ENCODE results near the gene PPEF1.
"Not testable (repeated sequence)": the region's sequence is repeated elsewhere in the genome, so short reads cannot be mapped to it uniquely, and the experiment has no call there.

PPEF1 gene

GRCh38 chrX:18793601-18794089 is 86.2 kb downstream of the PPEF1 start:
- DNase-seq (ENCODE audit: low spot score) = no peak

- no peak for DNase-seq (ENCODE audit: low spot score)
Measured at GRCh38 chrX:18797141-18797540, 89.7 kb downstream of the PPEF1 start.

- DNase-seq (ENCODE audit: low spot score) = no peak
Measured at GRCh38 chrX:18799911-18800310, 92.5 kb downstream of the PPEF1 start.

GRCh38 chrX:18809641-18810040 is 102.2 kb downstream of the PPEF1 start:
- DNase-seq (ENCODE audit: low spot score) = no peak

GRCh38 chrX:18810416-18810815 is 103.0 kb downstream of the PPEF1 start:
- no peak for DNase-seq (ENCODE audit: low spot score)

GRCh38 chrX:18825375-18825774 is 117.9 kb downstream of the PPEF1 start:
- no peak for DNase-seq (ENCODE audit: low spot score)

GRCh38 chrX:18828832-18829404 is 121.5 kb downstream of the PPEF1 start:
- DNase-seq (ENCODE audit: low spot score) = no peak

GRCh38 chrX:18833071-18833731 is 125.8 kb downstream of the PPEF1 start:
- no peak for DNase-seq (ENCODE audit: low spot score)

- not testable (repeated sequence) for DNase-seq (ENCODE audit: low spot score)
Measured at GRCh38 chrX:18847901-18848300, 140.5 kb downstream of the PPEF1 start.

- no peak for DNase-seq (ENCODE audit: low spot score)
Measured at GRCh38 chrX:18855919-18856644, 148.6 kb downstream of the PPEF1 start.

- DNase-seq (ENCODE audit: low spot score) = no peak
Measured at GRCh38 chrX:18856645-18856997, 149.2 kb downstream of the PPEF1 start.

GRCh38 chrX:18861511-18861910 is 154.1 kb downstream of the PPEF1 start:
- no peak for DNase-seq (ENCODE audit: low spot score)

- no peak for DNase-seq (ENCODE audit: low spot score)
Measured at GRCh38 chrX:18864390-18864920, 157.0 kb downstream of the PPEF1 start.

GRCh38 chrX:18871161-18871890 is 163.9 kb downstream of the PPEF1 start:
- no peak for DNase-seq (ENCODE audit: low spot score)

GRCh38 chrX:18871970-18872369 is 164.5 kb downstream of the PPEF1 start:
- DNase-seq (ENCODE audit: low spot score) = no peak

- no peak for DNase-seq (ENCODE audit: low spot score)
Measured at GRCh38 chrX:18872621-18873020, 165.2 kb downstream of the PPEF1 start.

- DNase-seq (ENCODE audit: low spot score) = no peak
Measured at GRCh38 chrX:18873189-18873791, 165.8 kb downstream of the PPEF1 start.

GRCh38 chrX:18873836-18874235 is 166.4 kb downstream of the PPEF1 start:
- DNase-seq (ENCODE audit: low spot score) = no peak

GRCh38 chrX:18874560-18875255 is 167.3 kb downstream of the PPEF1 start:
- DNase-seq (ENCODE audit: low spot score) = no peak

GRCh38 chrX:18875256-18875878 is 167.9 kb downstream of the PPEF1 start:
- no peak for DNase-seq (ENCODE audit: low spot score)

GRCh38 chrX:18877469-18877868 is 170.0 kb downstream of the PPEF1 start:
- DNase-seq (ENCODE audit: low spot score) = no peak

Measured in hematopoietic multipotent progenitor cell treated with erythropoietin and hydrocortisone succinate and interleukin-3 and kit ligand, for 15 days (in vitro differentiated cells).